ES-I3 (cell line): Measurements from ENCODE around the gene OR2T1.
"Not testable (repeated sequence)": the region's sequence is repeated elsewhere in the genome, so short reads cannot be mapped to it uniquely, and the experiment has no call there.

Experiments used
- H3K36me3 ChIP-seq: 2 replicates; pipeline ENCODE4 v1.6.1; 2013; ENCODE audit warnings: mild to moderate bottlenecking, low read length, control low read depth, moderate library complexity; ENCODE audit not compliant: insufficient read depth
- H3K4me1 ChIP-seq: 2 replicates; pipeline ENCODE4 v1.6.1; 2013; ENCODE audit warnings: mild to moderate bottlenecking, control low read depth, low read length; ENCODE audit not compliant: insufficient read depth
- H3K9ac ChIP-seq: 2 replicates; pipeline ENCODE4 v1.6.1; 2013; ENCODE audit warnings: low read depth, mild to moderate bottlenecking, low read length, moderate library complexity
- H3K9me3 ChIP-seq: 2 replicates; pipeline ENCODE4 v1.6.1; 2013; ENCODE audit warnings: mild to moderate bottlenecking, low read length, moderate library complexity; ENCODE audit not compliant: control insufficient read depth, insufficient read depth

OR2T1 gene

DNA sequence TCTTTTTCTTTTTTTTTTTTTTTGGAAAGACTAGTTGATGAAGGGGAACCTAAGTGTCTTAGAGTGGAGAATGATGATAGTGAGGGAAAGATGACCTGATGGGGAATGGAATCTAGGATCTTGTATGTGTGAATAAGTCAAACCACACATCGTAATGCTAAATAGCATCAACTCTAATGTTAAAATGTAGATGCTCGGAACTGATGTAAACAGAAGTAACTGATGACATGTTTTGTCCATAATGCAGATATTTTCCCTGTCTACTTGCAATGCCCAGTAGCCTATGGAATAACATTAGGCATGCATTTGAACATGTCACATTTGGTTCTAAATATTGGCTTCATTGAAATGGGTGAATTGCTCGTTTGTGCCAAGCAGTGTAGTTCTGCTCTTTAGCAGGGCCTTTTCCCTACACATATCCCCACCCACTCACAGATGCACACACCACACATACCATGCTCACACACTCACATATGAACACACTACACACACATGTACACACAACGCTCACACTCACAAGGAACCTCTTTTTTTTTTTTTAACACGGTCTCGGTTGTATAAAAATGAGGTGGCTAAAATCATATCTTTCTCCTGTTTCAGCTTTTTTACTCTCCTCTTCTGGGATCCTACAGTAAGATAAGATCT lies 47.1 kb downstream of the OR2T1 start:
- H3K36me3 ChIP-seq, H3K9me3 ChIP-seq, H3K9ac ChIP-seq, H3K4me1 ChIP-seq: not testable (repeated sequence)

DNA sequence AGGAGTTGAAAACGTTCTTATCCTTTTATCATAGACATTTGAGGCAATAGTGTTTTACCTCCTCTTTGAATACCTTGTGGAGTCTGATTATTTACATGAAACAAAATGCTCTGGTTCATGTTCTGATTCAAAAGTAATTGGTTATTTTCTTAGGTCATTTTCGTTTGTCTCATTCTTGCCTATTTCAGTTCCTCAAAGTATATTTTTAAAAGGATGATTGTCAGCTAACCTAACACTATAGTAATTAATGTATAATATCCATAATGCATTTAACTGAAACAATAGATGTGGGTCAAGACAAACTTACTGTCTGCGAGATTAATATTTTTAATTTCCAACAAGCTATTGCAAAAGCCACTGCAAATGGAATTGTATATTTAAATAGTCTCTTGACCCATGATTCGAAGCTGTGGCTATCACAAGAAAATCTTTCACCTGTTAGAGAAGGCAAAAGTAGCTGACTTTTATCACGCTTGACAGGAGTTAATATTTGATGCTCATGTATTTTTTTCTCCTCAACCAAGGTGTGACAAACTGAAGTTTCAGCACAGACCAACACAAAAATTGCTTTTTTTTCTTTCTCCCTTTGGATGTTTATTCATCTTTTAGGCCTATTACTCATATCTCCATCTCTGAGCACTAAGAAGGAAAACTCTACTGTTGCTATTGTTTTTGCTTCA lies 47.8 kb downstream of the OR2T1 start:
- H3K9me3 ChIP-seq, H3K4me1 ChIP-seq, H3K9ac ChIP-seq, H3K36me3 ChIP-seq: not testable (repeated sequence)

DNA sequence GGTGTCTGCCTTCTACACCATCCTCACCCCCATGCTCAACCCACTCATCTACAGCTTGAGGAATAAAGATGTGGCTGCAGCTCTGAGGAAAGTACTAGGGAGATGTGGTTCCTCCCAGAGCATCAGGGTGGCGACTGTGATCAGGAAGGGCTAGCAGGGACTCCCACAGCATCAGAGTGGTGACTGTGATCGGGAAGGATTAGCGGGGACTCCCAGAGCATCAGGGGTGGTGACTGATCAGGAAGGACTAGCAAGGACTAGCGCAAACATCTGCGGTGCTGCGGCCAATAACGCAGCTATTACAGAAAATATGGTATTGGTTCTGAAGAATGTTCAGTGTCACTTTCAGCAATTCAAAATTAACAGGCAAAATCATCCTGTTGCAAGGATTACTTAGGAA lies 50.8 kb downstream of the OR2T1 start:
- not testable (repeated sequence) for H3K36me3 ChIP-seq, H3K9ac ChIP-seq

DNA sequence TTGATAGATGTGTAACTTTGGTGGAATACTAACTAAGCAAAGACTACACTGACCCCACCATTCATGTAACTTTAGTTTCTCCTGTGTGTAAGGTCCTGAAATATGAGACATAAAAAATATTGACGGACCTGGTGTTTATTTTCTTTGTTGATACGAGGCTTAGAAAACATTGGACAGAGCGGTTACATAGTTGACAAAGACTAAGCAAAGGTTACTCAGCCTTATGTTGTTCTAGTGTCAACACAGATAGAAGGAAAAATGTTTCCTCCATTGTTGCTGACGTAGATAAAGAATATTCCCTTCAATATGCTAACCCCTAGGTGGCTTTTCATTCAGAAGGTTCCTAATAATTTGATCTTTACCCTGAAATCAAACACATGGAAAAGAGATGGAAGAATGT lies 52.2 kb downstream of the OR2T1 start:
- not testable (repeated sequence) for H3K9ac ChIP-seq, H3K36me3 ChIP-seq, H3K9me3 ChIP-seq, H3K4me1 ChIP-seq

More for the DNA sequence above, 50.8 kb downstream of the OR2T1 start:
- not testable (repeated sequence) for H3K4me1 ChIP-seq, H3K9me3 ChIP-seq

DNA sequence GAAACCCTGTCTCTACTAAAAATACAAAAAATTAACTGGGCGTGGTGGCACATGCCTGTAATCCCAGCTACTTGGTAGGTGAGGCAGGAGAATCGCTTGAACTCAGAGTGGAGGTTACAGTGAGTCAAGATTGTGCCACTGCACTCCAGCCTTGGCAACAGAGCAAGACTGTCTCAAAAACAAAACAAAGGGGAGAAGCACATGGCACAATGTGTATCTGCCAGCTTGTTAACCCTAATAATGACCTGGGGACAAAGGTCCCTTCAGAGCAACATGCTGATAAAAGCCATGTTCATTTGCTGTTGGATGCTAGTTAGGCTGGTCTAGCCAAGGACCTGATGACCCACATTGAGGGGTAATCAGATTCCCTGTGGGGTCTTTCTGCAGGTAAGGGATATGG lies 53.8 kb downstream of the OR2T1 start:
- H3K4me1 ChIP-seq, H3K9ac ChIP-seq, H3K9me3 ChIP-seq, H3K36me3 ChIP-seq: not testable (repeated sequence)
